HG03342 (cell line): ENCODE results near the gene HCN2.
"Not testable (repeated sequence)": the region's sequence is repeated elsewhere in the genome, so short reads cannot be mapped to it uniquely, and the experiment has no call there.

Experiments used
- ATAC-seq: cut with Tn5 transposase; IDR thresholded peaks from one replicate; pipeline ENCODE4 v1.9.1; 2021; ENCODE audit warnings: mild to moderate bottlenecking, moderate library complexity; ENCODE audit not compliant: unreplicated experiment

HCN2 gene

DNA sequence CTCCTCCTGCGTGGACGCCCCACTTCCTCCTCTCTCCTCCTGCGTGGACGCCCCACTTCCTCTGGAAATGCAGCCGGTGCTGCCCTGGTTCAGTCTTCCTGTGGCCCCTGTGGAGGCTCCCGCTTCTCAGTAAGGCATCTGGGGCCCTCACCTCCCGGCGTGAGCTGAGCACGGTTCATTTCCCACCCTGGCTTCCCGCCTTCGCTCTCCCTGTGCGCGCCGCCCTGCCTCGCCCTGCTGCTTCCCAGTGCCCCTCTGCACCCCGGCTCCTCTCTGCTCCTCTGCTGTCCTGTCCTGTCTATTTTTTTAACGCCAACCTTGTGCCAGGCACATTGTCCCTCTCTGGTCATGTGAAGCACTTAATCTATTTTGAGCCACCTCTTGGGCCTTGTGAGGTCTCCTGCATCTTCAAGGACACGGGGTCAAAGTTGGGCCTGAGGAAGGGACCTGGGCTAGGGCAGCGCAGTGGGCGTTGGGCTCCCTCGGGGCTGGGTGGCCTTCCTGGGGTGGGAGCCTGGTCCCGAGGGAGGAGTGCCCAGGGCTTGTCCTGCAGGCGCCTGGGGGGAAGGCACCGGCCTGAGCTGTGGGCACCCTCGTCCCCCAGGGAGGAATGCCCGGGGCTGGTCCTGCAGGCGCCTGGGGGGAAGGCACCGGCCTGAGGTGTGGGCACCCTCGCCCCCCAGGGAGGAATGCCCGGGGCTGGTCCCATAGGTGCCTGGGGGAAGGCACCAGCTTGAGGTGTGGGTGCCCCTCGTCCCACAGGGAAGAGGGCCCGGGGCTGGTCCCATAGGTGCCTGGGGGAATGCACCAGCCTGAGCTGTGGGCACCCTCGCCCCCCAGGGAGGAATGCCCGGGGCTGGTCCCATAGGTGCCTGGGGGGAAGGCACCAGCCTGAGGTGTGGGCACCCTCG lies 13.0 kb downstream of the HCN2 start:
- ATAC-seq: no peak

DNA sequence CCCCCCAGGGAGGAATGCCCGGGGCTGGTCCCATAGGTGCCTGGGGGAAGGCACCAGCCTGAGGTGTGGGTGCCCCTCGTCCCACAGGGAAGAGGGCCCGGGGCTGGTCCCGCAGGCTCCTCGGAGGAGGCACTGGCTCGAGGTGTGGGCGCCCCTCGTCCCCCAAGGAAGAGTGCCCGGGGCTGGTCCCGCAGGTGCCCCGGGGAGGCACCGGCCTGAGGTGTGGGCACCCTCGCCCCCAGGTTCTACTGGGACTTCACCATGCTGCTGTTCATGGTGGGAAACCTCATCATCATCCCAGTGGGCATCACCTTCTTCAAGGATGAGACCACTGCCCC lies 13.6 kb downstream of the HCN2 start:
- ATAC-seq: not testable (repeated sequence)

DNA sequence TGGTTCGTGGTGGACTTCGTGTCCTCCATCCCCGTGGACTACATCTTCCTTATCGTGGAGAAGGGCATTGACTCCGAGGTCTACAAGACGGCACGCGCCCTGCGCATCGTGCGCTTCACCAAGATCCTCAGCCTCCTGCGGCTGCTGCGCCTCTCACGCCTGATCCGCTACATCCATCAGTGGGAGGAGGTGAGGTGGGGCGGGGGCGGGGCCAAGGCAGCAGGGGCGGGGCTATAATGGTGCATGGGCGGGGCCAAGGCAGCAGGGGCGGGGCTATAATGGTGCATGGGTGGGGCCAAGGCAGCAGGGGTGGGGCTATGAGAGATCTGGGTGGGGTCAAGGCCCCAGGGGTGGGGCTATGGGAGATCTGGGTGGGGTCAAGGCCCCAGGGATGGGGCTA lies 14.1 kb downstream of the HCN2 start:
- not testable (repeated sequence) for ATAC-seq

DNA sequence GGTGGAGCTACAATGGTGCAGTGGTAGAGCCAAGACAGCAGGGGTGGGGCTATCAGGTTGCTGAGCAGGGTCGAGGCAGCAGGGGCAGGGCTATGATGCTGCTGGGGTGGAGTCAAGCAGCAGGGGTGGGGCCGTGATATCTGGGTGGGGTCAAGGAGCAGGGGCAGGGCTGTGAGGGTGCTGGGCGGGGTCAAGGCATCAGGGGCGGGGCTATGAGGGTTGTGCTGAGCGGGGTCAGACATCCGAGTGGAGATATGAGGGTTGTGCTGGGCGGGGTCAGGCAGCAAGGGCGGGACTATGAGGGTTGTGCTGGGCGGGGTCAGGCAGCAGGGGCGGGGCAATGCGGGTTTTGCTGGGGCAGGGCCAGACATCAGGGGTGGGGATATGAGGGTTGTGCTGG lies 14.7 kb downstream of the HCN2 start:
- ATAC-seq: no peak

- not testable (repeated sequence) for ATAC-seq
These were observed 15.6 kb downstream of the HCN2 start for GRCh38 chr19:605061-605971.

GRCh38 chr19:607301-608154 lies 17.8 kb downstream of the HCN2 start:
- ATAC-seq: no peak

DNA sequence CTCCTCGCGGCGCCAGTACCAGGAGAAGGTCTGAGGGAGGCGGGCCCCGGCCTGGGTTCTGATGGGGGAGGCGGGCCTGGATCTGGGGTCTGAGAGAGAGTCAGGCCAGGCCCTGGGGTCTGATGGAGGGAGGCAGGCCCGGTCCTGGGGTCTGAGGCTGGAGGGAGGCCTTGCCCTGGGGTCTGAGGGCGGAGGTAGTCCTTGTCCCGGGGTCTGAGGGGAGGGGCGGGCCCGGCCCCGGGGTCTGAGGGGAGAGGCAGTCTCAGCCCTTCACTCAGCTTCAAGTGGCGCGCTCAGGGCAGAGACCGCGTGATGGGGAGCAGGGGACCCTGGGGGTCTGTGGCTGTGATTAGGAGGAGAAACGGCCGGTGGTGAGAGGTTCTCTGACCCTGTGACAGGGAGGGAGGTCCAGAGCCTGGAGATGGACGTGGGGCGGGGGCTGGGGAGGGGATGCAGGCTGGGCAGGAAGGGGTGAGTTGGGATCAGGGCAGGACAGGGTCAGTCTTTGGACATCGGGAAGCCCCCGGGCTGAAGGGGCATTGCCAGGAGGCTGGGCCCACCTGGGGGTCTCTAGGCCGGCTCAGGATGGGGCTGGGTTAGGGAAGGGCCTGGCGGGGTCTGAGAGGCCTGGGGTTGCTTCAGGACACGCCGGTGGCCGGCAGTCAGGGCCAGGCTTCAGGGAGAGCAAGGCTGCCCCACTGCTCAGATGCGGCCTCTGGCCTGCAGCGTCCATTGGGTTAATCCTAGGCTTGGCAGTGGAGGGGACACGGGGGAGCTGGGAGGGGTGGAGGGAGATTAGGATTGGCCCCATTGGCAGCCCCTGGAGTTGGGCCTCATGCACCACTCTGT lies 18.7 kb downstream of the HCN2 start:
- ATAC-seq: no peak

- ATAC-seq: no peak
These were observed 19.3 kb downstream of the HCN2 start for GRCh38 chr19:609004-609346.

GRCh38 chr19:610071-610800 lies 20.6 kb downstream of the HCN2 start:
- ATAC-seq: no peak

DNA sequence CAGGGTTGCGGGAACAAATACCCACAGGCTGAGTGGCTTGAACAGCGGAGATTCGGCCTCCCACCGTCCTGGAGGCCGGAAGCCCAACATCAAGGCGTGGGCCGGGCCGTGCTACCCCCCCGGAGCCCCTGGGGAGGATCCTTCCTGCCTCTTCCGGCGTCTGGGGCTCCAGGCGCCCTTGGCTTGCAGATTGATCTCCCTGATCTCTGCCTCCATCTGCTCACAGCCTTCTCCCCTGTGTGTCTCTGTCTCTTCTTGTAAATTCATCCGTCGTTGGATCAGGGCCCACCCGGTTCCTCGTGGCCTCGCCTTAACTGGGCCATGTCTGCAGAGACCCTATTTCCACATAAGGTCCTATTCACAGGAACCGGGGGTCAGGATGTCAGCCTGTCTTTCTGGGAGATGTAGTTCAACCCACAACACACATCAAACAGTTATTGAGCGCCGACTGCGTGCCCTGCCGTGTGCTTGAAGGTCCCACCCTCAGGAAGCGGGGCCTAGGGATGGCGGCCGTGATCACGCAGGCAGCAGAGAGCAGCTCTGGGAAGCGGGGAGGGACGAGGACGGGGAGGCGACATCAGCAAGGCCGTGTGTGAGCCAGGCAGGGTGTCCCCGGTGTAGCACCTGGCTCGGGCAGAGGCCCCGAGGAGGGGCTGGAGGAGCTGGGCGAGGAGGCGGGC lies 21.3 kb downstream of the HCN2 start:
- no peak for ATAC-seq

DNA sequence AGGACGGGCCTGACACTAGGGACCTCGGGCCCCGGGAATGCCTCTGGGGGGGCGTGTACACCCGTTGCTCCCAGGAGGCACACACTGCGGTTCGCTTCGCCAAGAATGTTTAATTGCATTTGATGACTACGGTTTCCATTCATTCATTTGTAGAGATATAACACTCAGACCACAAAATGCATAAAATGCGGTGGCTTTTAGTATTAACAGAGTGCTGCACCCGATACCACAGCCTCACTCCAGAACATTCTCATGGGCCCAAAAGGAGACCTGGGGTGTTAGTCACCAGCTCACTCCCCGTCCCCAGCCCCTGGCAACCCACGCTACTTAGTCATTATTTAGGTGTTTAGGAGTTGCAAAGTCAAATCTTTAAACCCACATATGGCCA lies 21.8 kb downstream of the HCN2 start:
- ATAC-seq: no peak

- ATAC-seq: no peak
These were observed 23.3 kb downstream of the HCN2 start for GRCh38 chr19:612941-613340.

GRCh38 chr19:613732-614567 lies 24.3 kb downstream of the HCN2 start:
- ATAC-seq: no peak

DNA sequence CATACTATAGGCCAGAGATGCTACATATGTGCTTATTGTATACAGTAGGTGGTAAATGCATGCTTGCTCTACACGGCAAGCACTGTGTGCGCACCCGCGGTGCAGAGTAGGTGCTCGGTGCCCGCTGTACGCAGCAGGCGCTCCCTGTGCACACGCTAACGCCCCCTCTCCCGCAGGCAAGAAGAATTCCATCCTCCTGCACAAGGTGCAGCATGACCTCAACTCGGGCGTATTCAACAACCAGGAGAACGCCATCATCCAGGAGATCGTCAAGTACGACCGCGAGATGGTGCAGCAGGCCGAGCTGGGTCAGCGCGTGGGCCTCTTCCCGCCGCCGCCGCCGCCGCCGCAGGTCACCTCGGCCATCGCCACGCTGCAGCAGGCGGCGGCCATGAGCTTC lies 25.9 kb downstream of the HCN2 start:
- ATAC-seq: no peak

DNA sequence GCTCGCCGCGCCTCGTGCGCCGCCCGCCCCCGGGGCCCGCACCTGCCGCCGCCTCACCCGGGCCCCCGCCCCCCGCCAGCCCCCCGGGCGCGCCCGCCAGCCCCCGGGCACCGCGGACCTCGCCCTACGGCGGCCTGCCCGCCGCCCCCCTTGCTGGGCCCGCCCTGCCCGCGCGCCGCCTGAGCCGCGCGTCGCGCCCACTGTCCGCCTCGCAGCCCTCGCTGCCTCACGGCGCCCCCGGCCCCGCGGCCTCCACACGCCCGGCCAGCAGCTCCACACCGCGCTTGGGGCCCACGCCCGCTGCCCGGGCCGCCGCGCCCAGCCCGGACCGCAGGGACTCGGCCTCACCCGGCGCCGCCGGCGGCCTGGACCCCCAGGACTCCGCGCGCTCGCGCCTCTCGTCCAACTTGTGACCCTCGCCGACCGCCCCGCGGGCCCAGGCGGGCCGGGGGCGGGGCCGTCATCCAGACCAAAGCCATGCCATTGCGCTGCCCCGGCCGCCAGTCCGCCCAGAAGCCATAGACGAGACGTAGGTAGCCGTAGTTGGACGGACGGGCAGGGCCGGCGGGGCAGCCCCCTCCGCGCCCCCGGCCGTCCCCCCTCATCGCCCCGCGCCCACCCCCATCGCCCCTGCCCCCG lies 26.5 kb downstream of the HCN2 start:
- no peak for ATAC-seq

DNA sequence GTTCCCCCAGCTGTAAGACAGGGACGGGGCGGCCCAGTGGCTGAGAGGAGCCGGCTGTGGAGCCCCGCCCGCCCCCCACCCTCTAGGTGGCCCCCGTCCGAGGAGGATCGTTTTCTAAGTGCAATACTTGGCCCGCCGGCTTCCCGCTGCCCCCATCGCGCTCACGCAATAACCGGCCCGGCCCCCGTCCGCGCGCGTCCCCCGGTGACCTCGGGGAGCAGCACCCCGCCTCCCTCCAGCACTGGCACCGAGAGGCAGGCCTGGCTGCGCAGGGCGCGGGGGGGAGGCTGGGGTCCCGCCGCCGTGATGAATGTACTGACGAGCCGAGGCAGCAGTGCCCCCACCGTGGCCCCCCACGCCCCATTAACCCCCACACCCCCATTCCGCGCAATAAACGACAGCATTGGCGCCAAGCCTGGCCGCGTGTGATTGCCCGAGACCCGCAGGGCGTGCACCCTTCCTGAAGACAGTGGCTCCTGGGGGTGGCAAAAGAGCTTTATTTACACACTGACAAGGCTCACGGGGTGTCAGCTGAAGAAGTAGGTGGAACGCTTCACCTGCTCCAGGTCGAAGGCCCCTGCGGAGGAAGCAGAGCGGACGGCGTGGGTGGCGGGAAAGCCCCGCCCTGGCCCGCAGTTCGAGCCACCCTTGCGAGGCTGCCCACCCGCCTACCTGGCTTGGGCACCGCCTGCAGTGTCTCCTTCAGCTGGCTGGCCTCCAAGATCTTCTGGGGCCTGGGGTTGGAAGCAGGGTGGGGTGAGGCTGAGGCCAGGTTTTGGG lies 27.3 kb downstream of the HCN2 start:
- no peak for ATAC-seq
